Endothelial cell (in vitro differentiated cells): ENCODE measurements around the gene POTEG. TPM values are rescaled to one million over a fixed set of nuclear protein-coding genes. Genes with fewer than 3 reads are reported as not detected.
"Not testable (repeated sequence)": the region's sequence is repeated elsewhere in the genome, so short reads cannot be mapped to it uniquely, and the experiment has no call there.

Source experiments
- DNase-seq: peaks from one replicate; pipeline ENCODE4 v3.0.0; 2021; ENCODE audit warnings: low spot score
- H3K27ac Mint-ChIP-seq: one replicate; pipeline ENCODE4 v1.8.0; 2021; ENCODE audit warnings: mixed read lengths, inconsistent platforms; ENCODE audit not compliant: unreplicated experiment
- H3K27me3 Mint-ChIP-seq: one replicate; pipeline ENCODE4 v1.8.0; 2021; ENCODE audit warnings: mild to moderate bottlenecking, moderate library complexity, mixed read lengths, inconsistent platforms; ENCODE audit not compliant: unreplicated experiment
- H3K36me3 Mint-ChIP-seq: one replicate; pipeline ENCODE4 v1.8.0; 2021; ENCODE audit warnings: mild to moderate bottlenecking, low read depth, mixed read lengths, inconsistent platforms; ENCODE audit not compliant: unreplicated experiment
- H3K4me1 Mint-ChIP-seq: one replicate; pipeline ENCODE4 v1.8.0; 2021; ENCODE audit warnings: mild to moderate bottlenecking, mixed read lengths, inconsistent platforms; ENCODE audit not compliant: unreplicated experiment
- H3K4me3 Mint-ChIP-seq: one replicate; pipeline ENCODE4 v1.8.0; 2021; ENCODE audit warnings: mild to moderate bottlenecking, mixed read lengths, inconsistent platforms; ENCODE audit not compliant: unreplicated experiment
- H3K9me3 Mint-ChIP-seq: one replicate; pipeline ENCODE4 v1.8.0; 2021; ENCODE audit warnings: mixed read lengths, inconsistent platforms; ENCODE audit not compliant: unreplicated experiment
- total RNA-seq: library from RNA; stranded (reverse); fragmentation: NEBNext Ultra II Directional; extraction: Animal tissue kit (Norgen Biotek cat#: 25700); gene quantifications from one replicate; pipeline ENCODE4 v1.2.1, GENCODE V29; 2021; ENCODE audit not compliant: unreplicated experiment

POTEG gene
- total RNA-seq, 1 donor from 2014 or later = not detected

GRCh38 chr14:19371767-19372166, 62.4 kb downstream of the POTEG start:
- not testable (repeated sequence) for DNase-seq, H3K9me3 Mint-ChIP-seq, H3K27ac Mint-ChIP-seq, H3K27me3 Mint-ChIP-seq, H3K4me3 Mint-ChIP-seq, H3K4me1 Mint-ChIP-seq, H3K36me3 Mint-ChIP-seq

GRCh38 chr14:19362803-19363202, 71.3 kb downstream of the POTEG start:
- not testable (repeated sequence) for H3K36me3 Mint-ChIP-seq, H3K27me3 Mint-ChIP-seq, H3K4me3 Mint-ChIP-seq, H3K27ac Mint-ChIP-seq, H3K9me3 Mint-ChIP-seq, H3K4me1 Mint-ChIP-seq, DNase-seq

DNA sequence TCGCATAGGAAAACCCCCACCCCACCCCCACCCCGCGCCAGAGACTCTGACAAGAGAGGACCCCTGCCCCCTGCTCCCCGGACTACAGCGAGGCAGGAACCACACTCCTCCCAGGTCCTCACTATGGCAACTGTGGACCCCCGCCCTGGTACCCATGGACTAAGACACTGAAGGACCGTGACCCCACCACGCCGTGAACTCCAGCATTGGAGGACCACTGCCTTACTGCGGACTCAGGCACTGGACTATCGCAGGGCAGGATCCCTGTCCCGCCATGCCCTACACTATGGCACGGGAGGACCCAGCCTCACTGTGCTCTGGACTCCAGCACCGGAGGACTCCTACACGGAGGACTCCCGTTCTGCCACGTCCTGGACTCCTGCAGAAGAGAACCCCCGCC, 71.8 kb downstream of the POTEG start:
- not testable (repeated sequence) for H3K4me3 Mint-ChIP-seq, H3K4me1 Mint-ChIP-seq, H3K27me3 Mint-ChIP-seq, H3K9me3 Mint-ChIP-seq, H3K36me3 Mint-ChIP-seq, DNase-seq, H3K27ac Mint-ChIP-seq

- H3K27me3 Mint-ChIP-seq, H3K4me1 Mint-ChIP-seq, H3K27ac Mint-ChIP-seq, DNase-seq, H3K36me3 Mint-ChIP-seq, H3K9me3 Mint-ChIP-seq, H3K4me3 Mint-ChIP-seq: not testable (repeated sequence)
Measured at GRCh38 chr14:19361636-19362253, 72.4 kb downstream of the POTEG start.

DNA sequence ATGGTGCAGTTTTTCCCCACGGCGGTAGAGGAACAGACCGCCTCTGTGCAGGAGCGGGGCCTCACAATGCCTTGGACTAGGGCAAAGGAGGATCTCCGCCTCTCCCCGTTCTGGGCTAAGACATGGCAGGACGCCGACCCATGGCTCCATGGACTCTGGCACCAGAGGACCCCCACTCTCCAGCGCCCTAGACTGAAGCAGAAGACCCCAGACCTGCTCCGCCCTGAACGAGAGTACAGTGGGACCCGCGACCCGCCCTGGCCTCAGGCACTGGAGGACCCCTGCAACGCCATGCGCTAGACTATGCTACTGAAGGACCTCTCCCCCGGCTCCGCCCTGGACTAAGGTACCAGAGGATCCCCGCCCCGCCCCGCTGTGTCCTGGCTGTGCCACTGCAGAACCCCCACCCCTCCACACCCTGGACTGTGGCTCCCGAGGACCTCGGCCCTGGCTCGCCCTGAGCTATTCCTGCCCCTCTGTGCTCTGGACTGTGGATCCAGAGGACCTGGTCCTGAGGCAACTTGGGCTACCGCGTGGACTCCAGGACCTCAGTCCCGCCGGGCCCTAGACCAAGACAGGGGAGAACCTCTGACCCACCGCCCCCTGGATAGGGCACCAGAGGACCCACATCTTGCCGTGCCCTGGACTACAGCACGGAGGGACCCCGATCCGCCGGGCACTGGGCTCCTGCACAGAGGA, 73.1 kb downstream of the POTEG start:
- H3K36me3 Mint-ChIP-seq, H3K27ac Mint-ChIP-seq, H3K9me3 Mint-ChIP-seq, H3K4me3 Mint-ChIP-seq, H3K4me1 Mint-ChIP-seq, DNase-seq, H3K27me3 Mint-ChIP-seq: not testable (repeated sequence)
